HepG2 (cell line): Measurements from ENCODE around the gene NBR1. TPM values are rescaled to one million over a fixed set of nuclear protein-coding genes. Genes with fewer than 3 reads are reported as not detected.
A peak's percentile ranks its signal among the peaks of the same experiment; 100 is the strongest.

Source experiments
- BORCS8-MEF2B ChIP-seq: sonication (generic); formaldehyde crosslinking; IDR thresholded peaks from 2 replicates; pipeline ENCODE4 v1.8.0; 2022; ENCODE audit warnings: mild to moderate bottlenecking, missing genetic modification reagents
- ELF3 ChIP-seq: IDR thresholded peaks from 2 replicates; pipeline ENCODE4 v1.6.1; 2016; ENCODE audit warnings: missing genetic modification reagents, missing compliant biosample characterization
- ETV6 ChIP-seq: sonication (generic); formaldehyde crosslinking; conservative IDR thresholded peaks from 2 replicates; pipeline ENCODE4 v1.4.0; 2020; ENCODE audit warnings: missing genetic modification reagents
- FOSL2 ChIP-seq: sonication (generic); formaldehyde crosslinking; IDR thresholded peaks from 2 replicates; pipeline ENCODE4 v1.4.0; 2020; ENCODE audit warnings: missing genetic modification reagents
- FOXK2 ChIP-seq: fragments of 450-650 bp; IDR thresholded peaks from 2 replicates; pipeline ENCODE4 v1.6.1; 2016
- HNRNPLL ChIP-seq: fragments of 200-400 bp; formaldehyde crosslinking; IDR thresholded peaks from 2 replicates; pipeline ENCODE4 v1.6.1; 2017; ENCODE audit warnings: mild to moderate bottlenecking, low read depth, low read length; ENCODE audit not compliant: poor library complexity, severe bottlenecking
- HOXA3 ChIP-seq: sonication (generic); formaldehyde crosslinking; IDR thresholded peaks from 2 replicates; pipeline ENCODE4 v1.5.0; 2020; ENCODE audit warnings: missing genetic modification reagents
- KLF11 ChIP-seq: IDR thresholded peaks from 2 replicates; pipeline ENCODE4 v1.6.1; 2016; ENCODE audit warnings: missing compliant biosample characterization
- MAFK ChIP-seq, 2 experiments: IDR thresholded peaks in 1 of 2; conservative IDR thresholded peaks in 1 of 2; 2 replicates each; pipeline ENCODE4 v1.6.1; 2011; ENCODE audit warnings: improper control_type of control experiment in 2 of 2, low read length in 2 of 2
- NCOR1 ChIP-seq: fragments of 200-600 bp; sonication (generic); IDR thresholded peaks from 2 replicates; pipeline ENCODE4 v1.7.0; 2017; ENCODE audit warnings: antibody characterized with exemption, low read length, borderline replicate concordance
- NFIC ChIP-seq: IDR thresholded peaks from 2 replicates; pipeline ENCODE4 v1.6.1; 2012; ENCODE audit warnings: mild to moderate bottlenecking, low read length, inconsistent platforms
- PHF8 ChIP-seq: sonication (generic); formaldehyde crosslinking; IDR thresholded peaks from 2 replicates; pipeline ENCODE4 v1.5.0; 2020; ENCODE audit warnings: missing genetic modification reagents
- PITX1 ChIP-seq: sonication (generic); formaldehyde crosslinking; IDR thresholded peaks from 2 replicates; pipeline ENCODE4 v1.5.1; 2020; ENCODE audit warnings: mild to moderate bottlenecking, missing genetic modification reagents
- RNF2 ChIP-seq: fragments of 450-650 bp; conservative IDR thresholded peaks from 2 replicates; pipeline ENCODE4 v1.6.1; 2016; ENCODE audit warnings: low read depth
- SAP130 ChIP-seq: IDR thresholded peaks from 2 replicates; pipeline ENCODE4 v1.6.1; 2016; ENCODE audit warnings: low read depth
- SMAD9 ChIP-seq: sonication (generic); formaldehyde crosslinking; IDR thresholded peaks from 2 replicates; pipeline ENCODE4 v1.5.1; 2020; ENCODE audit warnings: mild to moderate bottlenecking, missing genetic modification reagents
- SRF ChIP-seq: IDR thresholded peaks from 2 replicates; pipeline ENCODE4 v1.6.1; 2011; ENCODE audit warnings: mild to moderate bottlenecking, low read depth, low read length, moderate library complexity
- SRSF1 ChIP-seq: fragments of 200-400 bp; formaldehyde crosslinking; optimal IDR thresholded peaks from 2 replicates; pipeline ENCODE3; 2017; ENCODE audit warnings: mild to moderate bottlenecking, low read depth, low read length, moderate library complexity
- ZNF10 ChIP-seq: sonication (generic); formaldehyde crosslinking; IDR thresholded peaks from 2 replicates; pipeline ENCODE4 v1.4.0; 2020; ENCODE audit warnings: mild to moderate bottlenecking, low read depth, missing genetic modification reagents, borderline replicate concordance
- ZNF7 ChIP-seq: IDR thresholded peaks from 2 replicates; pipeline ENCODE4 v1.6.1; 2016; ENCODE audit warnings: missing biosample characterization, missing genetic modification reagents
- polyA plus RNA-seq, 8 experiments: library from polyadenylated mRNA; depleted of rRNA in 3 of 8; stranded (reverse) in 7 of 8; unstranded in 1 of 8; fragments of >200 nt; fragmentation: Illumina TruSeq in 4 of 8; extraction: Trizol in 4 of 8; gene quantifications; 2 replicates each; pipeline versions ENCODE4 v1.2.1 to v1.2.3, GENCODE V29; 2011 to 2016; ENCODE audit warnings: low read depth in 4 of 8, missing spikeins in 1 of 8, mixed read lengths in 1 of 8; ENCODE audit not compliant: insufficient read depth in 1 of 8
- total RNA-seq, 5 experiments: library from RNA; depleted of rRNA; stranded (reverse); fragments of >200 nt; fragmentation: Illumina TruSeq; extraction: Trizol; gene quantifications; 2 replicates each; pipeline ENCODE4 v1.2.3, GENCODE V29; 2016; ENCODE audit warnings: low read depth in 1 of 5
- TF ChIP-seq, protein P1 (sequence below): sonication (generic); formaldehyde crosslinking; IDR thresholded peaks from 2 replicates; pipeline ENCODE4 v1.5.0; 2020; ENCODE audit warnings: missing genetic modification reagents
- TF ChIP-seq, protein P2 (sequence below): sonication (generic); formaldehyde crosslinking; IDR thresholded peaks from 2 replicates; pipeline ENCODE4 v1.4.0; 2020; ENCODE audit warnings: missing genetic modification reagents, low read depth, mild to moderate bottlenecking, borderline replicate concordance
- TF ChIP-seq, protein P3 (sequence below): sonication (generic); formaldehyde crosslinking; IDR thresholded peaks from 2 replicates; pipeline ENCODE4 v1.4.0; 2020; ENCODE audit warnings: mild to moderate bottlenecking, low read depth, missing genetic modification reagents
- TF ChIP-seq, protein P4 (sequence below): sonication (generic); formaldehyde crosslinking; IDR thresholded peaks from 2 replicates; pipeline ENCODE4 v1.8.0; 2022; ENCODE audit warnings: mild to moderate bottlenecking, missing genetic modification reagents
- TF ChIP-seq, protein P5 (sequence below): IDR thresholded peaks from 2 replicates; pipeline ENCODE4 v1.6.1; 2018; ENCODE audit warnings: missing genetic modification reagents, mild to moderate bottlenecking, missing compliant biosample characterization

The NBR1 gene
- total and polyA plus RNA-seq, 2 of the 13 experiments (the other 11 are each of a cell fraction or from before 2014, with no cell fraction given) = 51.7 to 121 TPM

DNA sequence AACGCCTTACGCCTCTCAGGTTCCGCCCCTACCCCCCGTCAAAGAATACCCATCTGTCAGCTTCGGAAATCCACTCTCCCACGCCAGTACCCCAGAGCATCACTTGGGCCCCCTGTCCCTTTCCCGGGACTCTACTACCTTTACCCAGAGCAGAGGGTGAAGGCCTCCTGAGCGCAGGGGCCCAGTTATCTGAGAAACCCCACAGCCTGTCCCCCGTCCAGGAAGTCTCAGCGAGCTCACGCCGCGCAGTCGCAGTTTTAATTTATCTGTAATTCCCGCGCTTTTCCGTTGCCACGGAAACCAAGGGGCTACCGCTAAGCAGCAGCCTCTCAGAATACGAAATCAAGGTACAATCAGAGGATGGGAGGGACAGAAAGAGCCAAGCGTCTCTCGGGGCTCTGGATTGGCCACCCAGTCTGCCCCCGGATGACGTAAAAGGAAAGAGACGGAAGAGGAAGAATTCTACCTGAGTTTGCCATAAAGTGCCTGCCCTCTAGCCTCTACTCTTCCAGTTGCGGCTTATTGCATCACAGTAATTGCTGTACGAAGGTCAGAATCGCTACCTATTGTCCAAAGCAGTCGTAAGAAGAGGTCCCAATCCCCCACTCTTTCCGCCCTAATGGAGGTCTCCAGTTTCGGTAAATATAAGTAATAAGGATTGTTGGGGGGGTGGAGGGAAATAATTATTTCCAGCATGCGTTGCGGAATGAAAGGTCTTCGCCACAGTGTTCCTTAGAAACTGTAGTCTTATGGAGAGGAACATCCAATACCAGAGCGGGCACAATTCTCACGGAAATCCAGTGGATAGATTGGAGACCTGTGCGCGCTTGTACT lies 45.7 kb upstream of the NBR1 start, which contains the start of gene BRCA1 (continued):
- peak; percentile 92 for TF ChIP-seq BORCS8-MEF2B (CRISPR knock-in tag)
- TF ChIP-seq SMAD9 (CRISPR knock-in tag) = no peak
- peak; percentile 94 for TF ChIP-seq ELF3
- no peak for TF ChIP-seq ZNF10 (CRISPR knock-in tag)
- peak; percentile 90 for TF ChIP-seq SRSF1
- TF ChIP-seq, protein P1, sequence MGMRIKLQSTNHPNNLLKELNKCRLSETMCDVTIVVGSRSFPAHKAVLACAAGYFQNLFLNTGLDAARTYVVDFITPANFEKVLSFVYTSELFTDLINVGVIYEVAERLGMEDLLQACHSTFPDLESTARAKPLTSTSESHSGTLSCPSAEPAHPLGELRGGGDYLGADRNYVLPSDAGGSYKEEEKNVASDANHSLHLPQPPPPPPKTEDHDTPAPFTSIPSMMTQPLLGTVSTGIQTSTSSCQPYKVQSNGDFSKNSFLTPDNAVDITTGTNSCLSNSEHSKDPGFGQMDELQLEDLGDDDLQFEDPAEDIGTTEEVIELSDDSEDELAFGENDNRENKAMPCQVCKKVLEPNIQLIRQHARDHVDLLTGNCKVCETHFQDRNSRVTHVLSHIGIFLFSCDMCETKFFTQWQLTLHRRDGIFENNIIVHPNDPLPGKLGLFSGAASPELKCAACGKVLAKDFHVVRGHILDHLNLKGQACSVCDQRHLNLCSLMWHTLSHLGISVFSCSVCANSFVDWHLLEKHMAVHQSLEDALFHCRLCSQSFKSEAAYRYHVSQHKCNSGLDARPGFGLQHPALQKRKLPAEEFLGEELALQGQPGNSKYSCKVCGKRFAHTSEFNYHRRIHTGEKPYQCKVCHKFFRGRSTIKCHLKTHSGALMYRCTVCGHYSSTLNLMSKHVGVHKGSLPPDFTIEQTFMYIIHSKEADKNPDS (CRISPR knock-in tag) = no peak
- TF ChIP-seq FOSL2 = peak; percentile 47; the same call in 1 of the 2 replicates
- TF ChIP-seq SAP130 = peak; percentile 100
- TF ChIP-seq NFIC = peak; percentile 62; the same call in 1 of the 2 replicates
- TF ChIP-seq ETV6 (CRISPR knock-in tag) = peak; percentile 28; the same call in 1 of the 2 replicates
- TF ChIP-seq FOXK2 = peak; percentile 69; the same call in 1 of the 2 replicates
- TF ChIP-seq PHF8 = peak; percentile 51
- no peak for TF ChIP-seq HNRNPLL
- TF ChIP-seq MAFK (conservative IDR thresholded peaks at IDR 0.05 in 1 of 2, IDR thresholded peaks at IDR 0.05 in 1 of 2; ENCODE audit: low read length in 2 of 2) = peak in 1 of 2 experiments; percentile 39; a peak in 1 of 4 replicates
- TF ChIP-seq ZNF7 (CRISPR knock-in tag) = no peak
- TF ChIP-seq, protein P2, sequence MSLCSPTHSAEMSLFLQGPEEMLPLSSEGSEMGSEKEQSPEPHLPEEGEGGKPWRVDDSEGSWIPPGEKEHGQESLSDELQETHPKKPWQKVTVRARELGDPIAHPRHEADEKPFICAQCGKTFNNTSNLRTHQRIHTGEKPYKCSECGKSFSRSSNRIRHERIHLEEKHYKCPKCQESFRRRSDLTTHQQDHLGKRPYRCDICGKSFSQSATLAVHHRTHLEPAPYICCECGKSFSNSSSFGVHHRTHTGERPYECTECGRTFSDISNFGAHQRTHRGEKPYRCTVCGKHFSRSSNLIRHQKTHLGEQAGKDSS (CRISPR knock-in tag) = 0 out of 2 replicates have a peak, but pooled peaks have one; percentile 5
- TF ChIP-seq PITX1 (CRISPR knock-in tag) = peak; percentile 73; the same call in 1 of the 2 replicates
- TF ChIP-seq, protein P3, sequence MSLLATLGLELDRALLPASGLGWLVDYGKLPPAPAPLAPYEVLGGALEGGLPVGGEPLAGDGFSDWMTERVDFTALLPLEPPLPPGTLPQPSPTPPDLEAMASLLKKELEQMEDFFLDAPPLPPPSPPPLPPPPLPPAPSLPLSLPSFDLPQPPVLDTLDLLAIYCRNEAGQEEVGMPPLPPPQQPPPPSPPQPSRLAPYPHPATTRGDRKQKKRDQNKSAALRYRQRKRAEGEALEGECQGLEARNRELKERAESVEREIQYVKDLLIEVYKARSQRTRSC (CRISPR knock-in tag) = no peak
- TF ChIP-seq SRF = peak; percentile 70; the same call in 1 of the 2 replicates
- TF ChIP-seq HOXA3 = peak; percentile 99
- TF ChIP-seq, protein P4, sequence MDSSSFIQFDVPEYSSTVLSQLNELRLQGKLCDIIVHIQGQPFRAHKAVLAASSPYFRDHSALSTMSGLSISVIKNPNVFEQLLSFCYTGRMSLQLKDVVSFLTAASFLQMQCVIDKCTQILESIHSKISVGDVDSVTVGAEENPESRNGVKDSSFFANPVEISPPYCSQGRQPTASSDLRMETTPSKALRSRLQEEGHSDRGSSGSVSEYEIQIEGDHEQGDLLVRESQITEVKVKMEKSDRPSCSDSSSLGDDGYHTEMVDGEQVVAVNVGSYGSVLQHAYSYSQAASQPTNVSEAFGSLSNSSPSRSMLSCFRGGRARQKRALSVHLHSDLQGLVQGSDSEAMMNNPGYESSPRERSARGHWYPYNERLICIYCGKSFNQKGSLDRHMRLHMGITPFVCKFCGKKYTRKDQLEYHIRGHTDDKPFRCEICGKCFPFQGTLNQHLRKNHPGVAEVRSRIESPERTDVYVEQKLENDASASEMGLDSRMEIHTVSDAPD (CRISPR knock-in tag) = 0 out of 2 replicates have a peak, but pooled peaks have one; percentile 37
- TF ChIP-seq NCOR1 = peak; percentile 75
- peak; percentile 65; the same call in 1 of the 2 replicates for TF ChIP-seq RNF2
- TF ChIP-seq KLF11 (CRISPR knock-in tag) = no peak; the same call in 1 of the 2 replicates
- TF ChIP-seq, protein P5, sequence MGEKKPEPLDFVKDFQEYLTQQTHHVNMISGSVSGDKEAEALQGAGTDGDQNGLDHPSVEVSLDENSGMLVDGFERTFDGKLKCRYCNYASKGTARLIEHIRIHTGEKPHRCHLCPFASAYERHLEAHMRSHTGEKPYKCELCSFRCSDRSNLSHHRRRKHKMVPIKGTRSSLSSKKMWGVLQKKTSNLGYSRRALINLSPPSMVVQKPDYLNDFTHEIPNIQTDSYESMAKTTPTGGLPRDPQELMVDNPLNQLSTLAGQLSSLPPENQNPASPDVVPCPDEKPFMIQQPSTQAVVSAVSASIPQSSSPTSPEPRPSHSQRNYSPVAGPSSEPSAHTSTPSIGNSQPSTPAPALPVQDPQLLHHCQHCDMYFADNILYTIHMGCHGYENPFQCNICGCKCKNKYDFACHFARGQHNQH (CRISPR knock-in tag) = peak; percentile 92
